ENCODE data around the gene CD80.

CD80 gene

GRCh38 chr3:119542168-119542767, 17.1 kb downstream of the CD80 start:
- DNase-seq = no peak

GRCh38 chr3:119541547-119541946, 17.9 kb downstream of the CD80 start:
- DNase-seq = no peak

GRCh38 chr3:119538772-119539171, 20.6 kb downstream of the CD80 start:
- no peak for DNase-seq

- no peak for DNase-seq
Observed at GRCh38 chr3:119536757-119537156, 22.7 kb downstream of the CD80 start.

GRCh38 chr3:119534296-119534695, 25.1 kb downstream of the CD80 start:
- DNase-seq = no peak

- DNase-seq = no peak
Observed at GRCh38 chr3:119531151-119531550, 28.3 kb downstream of the CD80 start.

- no peak for DNase-seq
Observed at GRCh38 chr3:119530456-119530855, 29.0 kb downstream of the CD80 start.

GRCh38 chr3:119529883-119530282, 29.5 kb downstream of the CD80 start:
- no peak for DNase-seq

- no peak for DNase-seq
Observed at GRCh38 chr3:119527714-119528113, 31.7 kb downstream of the CD80 start.

GRCh38 chr3:119524931-119525662, 34.3 kb downstream of the CD80 start:
- no peak for DNase-seq

GRCh38 chr3:119518026-119518425, 41.4 kb downstream of the CD80 start:
- no peak for DNase-seq

GRCh38 chr3:119517112-119517511, 42.3 kb downstream of the CD80 start:
- no peak for DNase-seq

GRCh38 chr3:119514637-119515036, 44.8 kb downstream of the CD80 start:
- no peak for DNase-seq

- no peak for DNase-seq
Observed at GRCh38 chr3:119510690-119511089, 48.7 kb downstream of the CD80 start.

GRCh38 chr3:119508172-119508845, 51.1 kb downstream of the CD80 start:
- DNase-seq = no peak

GRCh38 chr3:119507404-119507803, 52.0 kb downstream of the CD80 start:
- no peak for DNase-seq

GRCh38 chr3:119506631-119507030, 52.8 kb downstream of the CD80 start:
- DNase-seq = no peak

GRCh38 chr3:119500901-119501300, 58.5 kb downstream of the CD80 start:
- no peak for DNase-seq

GRCh38 chr3:119500265-119500664, 59.1 kb downstream of the CD80 start:
- DNase-seq = no peak

- DNase-seq = peak; percentile 90
Observed at GRCh38 chr3:119498186-119499011, 61.0 kb downstream of the CD80 start, which contains the start of gene TIMMDC1. Gene TIMMDC1, plus strand, starts transcription at chr3:119498547. Its CDS starts 187 bp downstream, at chr3:119498734.

- no peak for DNase-seq
Observed at GRCh38 chr3:119497820-119498185, 61.6 kb downstream of the CD80 start.

- DNase-seq = no peak
Observed at GRCh38 chr3:119494597-119494996, 64.8 kb downstream of the CD80 start.

GRCh38 chr3:119492810-119493209, 66.6 kb downstream of the CD80 start:
- no peak for DNase-seq

Data from NCI-H1436 treated with DMSO at 0.1 percent for 48 hours (cell line).